Measurements from ENCODE around the gene KCNIP3.

Gene KCNIP3

GRCh38 chr2:95272299-95272751 lies 24.8 kb upstream of the KCNIP3 start:
- ATAC-seq, result no peak
- TF ChIP-seq ISL1 (CRISPR knock-in tag; IDR thresholded peaks at IDR 0.05), result no peak
- TF ChIP-seq PPARA (CRISPR knock-in tag; IDR thresholded peaks at IDR 0.05; ENCODE audit: borderline replicate concordance), result no peak
- no peak for TF ChIP-seq ZC3H10 (CRISPR knock-in tag; IDR thresholded peaks at IDR 0.05)

- no peak for TF ChIP-seq ZC3H10 (CRISPR knock-in tag; IDR thresholded peaks at IDR 0.05)
- TF ChIP-seq ZNF8 (CRISPR knock-in tag; IDR thresholded peaks at IDR 0.05), result no peak
- TF ChIP-seq GLIS3 (CRISPR knock-in tag; IDR thresholded peaks at IDR 0.05), result no peak
- TF ChIP-seq, protein P1, sequence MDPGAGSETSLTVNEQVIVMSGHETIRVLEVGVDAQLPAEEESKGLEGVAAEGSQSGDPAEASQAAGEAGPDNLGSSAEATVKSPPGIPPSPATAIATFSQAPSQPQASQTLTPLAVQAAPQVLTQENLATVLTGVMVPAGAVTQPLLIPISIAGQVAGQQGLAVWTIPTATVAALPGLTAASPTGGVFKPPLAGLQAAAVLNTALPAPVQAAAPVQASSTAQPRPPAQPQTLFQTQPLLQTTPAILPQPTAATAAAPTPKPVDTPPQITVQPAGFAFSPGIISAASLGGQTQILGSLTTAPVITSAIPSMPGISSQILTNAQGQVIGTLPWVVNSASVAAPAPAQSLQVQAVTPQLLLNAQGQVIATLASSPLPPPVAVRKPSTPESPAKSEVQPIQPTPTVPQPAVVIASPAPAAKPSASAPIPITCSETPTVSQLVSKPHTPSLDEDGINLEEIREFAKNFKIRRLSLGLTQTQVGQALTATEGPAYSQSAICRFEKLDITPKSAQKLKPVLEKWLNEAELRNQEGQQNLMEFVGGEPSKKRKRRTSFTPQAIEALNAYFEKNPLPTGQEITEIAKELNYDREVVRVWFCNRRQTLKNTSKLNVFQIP (CRISPR knock-in tag; IDR thresholded peaks at IDR 0.05; ENCODE audit: borderline replicate concordance, low read depth), result no peak
- no peak for TF ChIP-seq ESRRG (CRISPR knock-in tag; IDR thresholded peaks at IDR 0.05)
- TF ChIP-seq ZFP30 (CRISPR knock-in tag; IDR thresholded peaks at IDR 0.05), result no peak
- TF ChIP-seq OSR1 (CRISPR knock-in tag; IDR thresholded peaks at IDR 0.05), result no peak
- no peak for TF ChIP-seq CSRNP3 (CRISPR knock-in tag; IDR thresholded peaks at IDR 0.05)
- TF ChIP-seq CSDC2 (CRISPR knock-in tag; IDR thresholded peaks at IDR 0.05), result no peak
- no peak for TF ChIP-seq RARB (CRISPR knock-in tag; IDR thresholded peaks at IDR 0.05)
- no peak for TF ChIP-seq ZFP3 (CRISPR knock-in tag; IDR thresholded peaks at IDR 0.05)
- TF ChIP-seq ARNTL (CRISPR knock-in tag; IDR thresholded peaks at IDR 0.05; ENCODE audit: borderline replicate concordance, low read depth), result no peak
- TF ChIP-seq BACH2 (CRISPR knock-in tag; IDR thresholded peaks at IDR 0.05; ENCODE audit: borderline replicate concordance), result no peak
- no peak for ATAC-seq
Observed at GRCh38 chr2:95272781-95273180, 24.4 kb upstream of the KCNIP3 start.

DNA sequence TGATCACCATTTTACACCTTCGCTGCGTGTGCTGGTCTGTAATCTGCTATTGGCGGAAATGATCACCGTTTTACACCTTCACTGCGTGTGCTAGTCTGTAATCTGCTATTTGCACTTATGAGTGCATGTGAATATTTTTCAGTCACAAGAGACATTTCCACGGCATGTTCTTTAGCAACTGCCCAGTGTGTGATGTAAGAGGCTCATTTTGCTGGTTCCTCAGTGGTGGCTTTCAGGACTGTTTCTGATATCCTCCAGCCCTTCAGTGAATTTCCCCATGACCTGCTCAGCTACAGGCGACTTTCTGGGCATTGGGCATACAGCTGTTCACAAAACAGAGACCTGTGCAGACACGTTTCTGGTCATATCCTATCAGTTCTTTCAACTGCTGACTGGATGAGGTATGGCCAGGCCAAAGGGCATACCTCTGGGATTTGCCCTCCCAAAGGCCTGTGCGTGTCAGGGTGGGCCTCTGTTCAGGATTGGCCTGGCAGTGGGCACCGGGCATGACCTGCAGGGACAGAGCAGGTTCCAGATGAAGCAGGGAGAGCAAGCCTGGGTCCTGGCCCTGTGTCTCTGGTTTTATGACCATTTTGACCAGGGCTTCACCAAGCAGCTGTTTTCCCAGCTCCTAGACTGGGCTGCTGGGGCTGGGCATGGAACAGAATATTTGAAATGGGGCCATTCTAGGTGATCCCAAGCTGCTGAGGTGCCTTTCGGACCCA lies 23.4 kb upstream of the KCNIP3 start:
- ATAC-seq, result no peak
- TF ChIP-seq ARNTL (CRISPR knock-in tag; IDR thresholded peaks at IDR 0.05; ENCODE audit: borderline replicate concordance, low read depth) (no peak), ESRRG (CRISPR knock-in tag; IDR thresholded peaks at IDR 0.05) (no peak)
- TF ChIP-seq, protein P2, sequence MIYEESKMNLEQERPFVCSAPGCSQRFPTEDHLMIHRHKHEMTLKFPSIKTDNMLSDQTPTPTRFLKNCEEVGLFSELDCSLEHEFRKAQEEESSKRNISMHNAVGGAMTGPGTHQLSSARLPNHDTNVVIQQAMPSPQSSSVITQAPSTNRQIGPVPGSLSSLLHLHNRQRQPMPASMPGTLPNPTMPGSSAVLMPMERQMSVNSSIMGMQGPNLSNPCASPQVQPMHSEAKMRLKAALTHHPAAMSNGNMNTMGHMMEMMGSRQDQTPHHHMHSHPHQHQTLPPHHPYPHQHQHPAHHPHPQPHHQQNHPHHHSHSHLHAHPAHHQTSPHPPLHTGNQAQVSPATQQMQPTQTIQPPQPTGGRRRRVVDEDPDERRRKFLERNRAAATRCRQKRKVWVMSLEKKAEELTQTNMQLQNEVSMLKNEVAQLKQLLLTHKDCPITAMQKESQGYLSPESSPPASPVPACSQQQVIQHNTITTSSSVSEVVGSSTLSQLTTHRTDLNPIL (CRISPR knock-in tag; IDR thresholded peaks at IDR 0.05; ENCODE audit: low read depth), result no peak

- ATAC-seq, result no peak
- TF ChIP-seq ZC3H10 (CRISPR knock-in tag; IDR thresholded peaks at IDR 0.05) (no peak), PATZ1 (CRISPR knock-in tag; IDR thresholded peaks at IDR 0.05; ENCODE audit: borderline replicate concordance) (no peak), PPARA (CRISPR knock-in tag; IDR thresholded peaks at IDR 0.05; ENCODE audit: borderline replicate concordance) (no peak), ZFP30 (CRISPR knock-in tag; IDR thresholded peaks at IDR 0.05) (no peak), BACH2 (CRISPR knock-in tag; IDR thresholded peaks at IDR 0.05; ENCODE audit: borderline replicate concordance) (no peak), CSDC2 (CRISPR knock-in tag; IDR thresholded peaks at IDR 0.05) (no peak), OSR1 (CRISPR knock-in tag; IDR thresholded peaks at IDR 0.05) (no peak), RARB (CRISPR knock-in tag; IDR thresholded peaks at IDR 0.05) (no peak), ISL1 (CRISPR knock-in tag; IDR thresholded peaks at IDR 0.05) (no peak), ZNF8 (CRISPR knock-in tag; IDR thresholded peaks at IDR 0.05) (no peak), TSHZ2 (CRISPR knock-in tag; IDR thresholded peaks at IDR 0.05) (no peak), ZNF70 (CRISPR knock-in tag; IDR thresholded peaks at IDR 0.05) (no peak), SNAI2 (CRISPR knock-in tag; IDR thresholded peaks at IDR 0.05) (no peak), TOX (CRISPR knock-in tag; IDR thresholded peaks at IDR 0.05; ENCODE audit: borderline replicate concordance) (no peak), TCF4 (CRISPR knock-in tag; IDR thresholded peaks at IDR 0.05; ENCODE audit: borderline replicate concordance) (no peak)
- TF ChIP-seq, protein P1 (CRISPR knock-in tag; IDR thresholded peaks at IDR 0.05; ENCODE audit: borderline replicate concordance, low read depth), result no peak
Observed at GRCh38 chr2:95274291-95275150, 22.6 kb upstream of the KCNIP3 start, which contains the start of gene PROM2. PROM2 (plus strand) TSS chr2:95274449; CDS start chr2:95274586, 137 bp downstream.
